HG03060 (cell line): ENCODE measurements around the gene LRRC38.

Experiments used
- ATAC-seq: cut with Tn5 transposase; IDR thresholded peaks from one replicate; pipeline ENCODE4 v1.9.1; 2021; ENCODE audit warnings: low read depth, moderate number of reproducible peaks; ENCODE audit not compliant: unreplicated experiment

The LRRC38 gene

DNA sequence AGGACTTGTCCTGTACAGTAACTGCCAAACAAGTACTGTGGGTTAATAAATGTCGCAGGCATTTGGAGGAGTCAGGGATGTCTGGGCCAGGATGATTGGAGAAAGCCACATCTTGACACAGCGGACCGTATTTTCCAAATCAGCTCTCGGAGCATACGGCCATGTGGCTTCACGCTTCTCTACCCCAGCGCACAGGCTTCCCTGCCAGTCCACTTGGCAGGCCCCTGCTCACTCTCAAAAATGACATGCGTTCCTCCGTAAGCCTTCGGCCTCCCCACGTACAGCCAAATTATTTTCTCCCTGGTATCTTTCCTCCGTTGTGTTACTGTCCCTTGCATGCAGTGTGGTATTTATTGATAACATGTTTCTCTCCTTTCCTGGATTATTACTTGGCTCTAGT, 7.2 kb upstream of the LRRC38 start:
- no peak for ATAC-seq

DNA sequence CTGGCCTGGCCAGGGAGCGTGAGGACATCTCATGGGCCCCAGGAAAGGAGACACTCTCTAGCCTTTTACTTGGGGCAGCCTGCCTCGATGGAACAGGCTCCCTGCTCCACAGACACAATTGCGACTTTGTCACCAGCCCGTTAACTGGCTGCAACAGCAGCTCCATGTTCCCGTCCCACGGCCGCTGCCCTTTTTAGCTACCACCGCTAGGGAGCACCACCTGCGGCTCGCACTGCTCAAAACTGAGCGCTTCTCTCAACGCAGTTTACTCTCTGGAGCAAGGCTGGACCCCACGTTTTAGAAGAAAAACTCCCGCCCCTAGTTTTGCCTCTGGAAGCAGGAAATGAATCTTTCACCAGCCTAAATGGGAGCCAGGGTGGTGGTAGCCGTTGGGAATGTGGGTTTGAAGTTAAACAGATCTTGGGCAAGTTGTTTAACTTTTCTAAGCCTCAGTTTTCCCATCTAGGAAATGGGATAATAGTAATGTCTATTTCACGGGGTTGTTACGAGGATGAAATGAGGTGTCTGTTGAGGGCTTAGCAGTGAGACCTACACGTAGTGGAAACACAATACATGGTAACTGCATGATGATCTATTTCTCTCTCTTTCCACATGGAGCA, 3.5 kb upstream of the LRRC38 start:
- ATAC-seq, result no peak

DNA sequence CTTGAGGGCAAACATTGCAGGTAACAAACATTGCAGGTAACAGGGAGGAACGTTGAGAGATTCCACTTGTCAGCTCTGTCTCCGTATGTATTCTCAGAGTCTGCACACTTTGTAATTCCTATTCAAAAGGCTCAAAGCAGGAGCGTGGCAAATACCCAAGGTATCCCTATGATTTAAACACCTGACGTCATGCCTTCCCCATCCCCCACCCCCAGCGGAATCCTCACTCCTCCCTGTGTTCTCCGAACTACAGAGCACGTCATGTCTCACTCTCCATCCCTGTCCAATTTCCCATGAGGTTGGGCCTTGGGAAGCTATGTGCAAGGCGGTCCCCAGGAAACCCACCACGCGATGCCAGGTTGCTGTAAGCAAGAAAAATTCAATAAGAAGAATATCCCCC, 2.8 kb upstream of the LRRC38 start:
- no peak for ATAC-seq

DNA sequence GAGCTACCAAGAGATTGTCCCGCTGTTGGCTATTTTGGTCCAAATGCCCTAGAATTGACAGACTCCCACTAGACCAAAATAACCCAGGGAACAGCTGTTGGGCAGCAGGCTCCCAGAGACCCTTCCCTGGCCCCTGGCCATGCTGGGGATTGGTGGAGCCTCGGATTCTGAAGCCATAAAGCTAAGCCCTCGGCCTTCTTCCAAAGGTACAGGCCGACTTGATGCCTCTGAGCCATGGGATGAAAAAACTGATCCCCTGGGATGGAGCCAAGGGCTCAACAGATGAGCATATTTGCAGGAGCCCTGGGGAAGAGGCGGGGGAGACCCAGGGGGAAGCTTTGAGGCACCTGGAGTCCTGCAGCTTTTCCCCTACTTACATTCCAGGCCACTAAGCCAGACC, 1.0 kb upstream of the LRRC38 start:
- ATAC-seq, result no peak

DNA sequence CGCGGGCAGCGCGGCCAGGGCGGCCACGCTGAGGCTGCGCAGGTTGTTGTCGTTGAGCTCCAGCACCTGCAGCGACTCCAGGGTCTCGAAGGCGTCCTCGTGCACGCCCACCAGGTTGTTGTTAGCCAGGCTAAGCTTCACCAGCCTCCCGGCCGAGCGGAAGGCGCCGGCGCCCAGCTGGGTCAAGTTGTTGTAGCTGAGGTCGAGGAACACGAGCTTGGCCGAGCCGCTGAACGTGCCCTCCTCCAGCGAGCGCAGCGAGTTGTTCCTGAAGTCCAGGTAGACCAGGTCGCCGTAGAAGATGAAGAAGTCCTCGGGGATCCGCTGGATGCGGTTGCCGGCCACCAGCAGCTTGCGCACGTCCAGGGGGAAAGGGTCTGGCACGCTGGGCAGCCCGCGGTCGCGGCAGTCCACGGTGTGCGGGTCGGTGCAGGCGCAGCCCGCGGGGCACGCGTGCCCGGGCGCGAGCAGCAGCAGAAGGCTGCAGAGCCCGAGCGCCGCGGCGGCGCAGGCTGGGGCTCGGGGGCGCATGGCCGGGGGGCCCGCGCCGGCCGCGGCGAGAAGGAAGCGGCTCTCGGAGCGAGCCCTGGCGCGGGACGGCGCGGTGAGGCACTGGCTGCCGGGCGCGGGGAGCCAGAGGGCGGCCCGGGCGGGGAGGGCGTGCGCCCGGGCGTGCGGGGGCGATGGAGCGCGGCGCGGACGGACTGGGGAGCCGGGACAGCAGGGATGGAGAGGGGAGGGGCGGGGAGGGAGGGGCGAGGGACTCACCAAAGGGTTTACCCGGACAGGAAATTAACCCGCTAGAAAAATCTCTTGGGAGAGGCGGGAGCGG, 524 bp downstream of the LRRC38 start:
- no peak for ATAC-seq

DNA sequence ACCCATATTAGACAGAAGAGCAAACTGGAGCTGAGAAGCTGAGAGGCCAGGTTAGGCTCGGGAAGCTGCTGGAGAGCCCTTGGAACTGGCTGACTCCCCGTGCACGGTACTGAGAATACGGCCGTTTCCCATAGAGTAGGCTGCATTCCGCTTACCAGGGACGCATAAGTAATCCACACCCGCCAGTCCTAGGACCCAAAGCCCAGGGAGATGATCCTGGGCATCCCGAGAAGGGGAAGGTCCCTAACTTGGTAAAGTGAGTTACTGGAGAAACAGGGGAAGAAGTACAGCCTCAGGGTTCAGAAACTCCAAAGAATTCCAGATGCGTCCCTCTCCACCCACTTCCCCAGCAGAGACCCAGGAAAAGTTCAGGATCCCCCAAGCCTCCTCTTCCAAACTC, 1.3 kb downstream of the LRRC38 start:
- no peak for ATAC-seq

DNA sequence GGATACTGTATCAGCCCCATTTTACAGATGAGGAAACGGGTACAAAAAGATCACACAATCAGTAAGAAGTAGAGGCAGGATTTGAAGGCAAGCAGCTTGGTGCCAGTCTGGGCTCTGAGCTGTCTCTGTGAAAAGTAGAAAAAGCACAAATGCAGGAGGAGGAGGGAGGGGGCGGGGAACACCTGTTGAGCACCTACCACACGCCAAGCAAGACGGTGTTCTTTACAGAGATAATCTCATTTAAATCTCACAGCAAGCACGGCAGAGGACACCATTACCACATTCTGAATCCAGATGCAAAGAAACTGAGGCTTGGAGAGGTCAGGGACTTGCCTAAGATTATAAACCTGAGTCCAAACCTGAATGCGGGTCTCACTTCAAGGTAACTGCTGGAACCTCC, 3.3 kb downstream of the LRRC38 start:
- no peak for ATAC-seq

DNA sequence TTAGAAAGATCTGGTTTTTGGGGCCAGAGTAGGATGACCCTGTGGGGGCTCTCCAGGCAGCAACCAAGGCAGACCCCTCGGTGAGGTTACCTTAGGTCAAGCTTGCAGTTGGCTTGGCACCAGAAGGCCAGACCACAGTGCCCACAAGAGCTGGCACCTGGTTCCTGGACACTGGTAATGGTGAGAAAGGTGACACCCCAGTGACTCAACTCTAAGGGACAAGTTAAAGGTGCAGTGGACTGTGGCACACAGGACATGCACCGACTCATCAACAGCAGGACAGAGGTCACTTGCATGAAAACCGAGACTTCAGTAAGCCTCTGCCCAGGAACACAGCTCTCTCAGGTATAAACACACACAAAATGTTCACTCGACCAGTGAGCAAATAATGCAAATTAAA, 6.7 kb downstream of the LRRC38 start:
- no peak for ATAC-seq

DNA sequence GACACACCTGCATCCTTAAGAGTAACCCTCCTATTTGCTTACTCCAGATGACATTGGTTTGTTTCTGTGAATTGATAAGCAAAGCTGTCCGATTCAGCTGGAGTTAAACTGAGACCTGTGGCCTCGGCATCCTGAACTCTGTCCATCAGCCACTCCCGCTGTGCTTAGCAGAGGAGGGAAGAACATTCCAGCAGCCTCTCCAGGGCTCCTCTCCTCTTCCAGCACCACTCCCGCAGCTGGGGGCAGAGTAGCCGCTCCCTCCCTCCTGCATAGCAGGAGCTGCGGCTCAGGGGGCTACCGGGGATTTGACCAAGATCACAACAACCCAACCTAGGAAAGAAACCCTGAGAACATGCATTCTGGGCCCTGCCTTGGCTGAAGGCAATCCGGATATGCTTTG, 8.8 kb downstream of the LRRC38 start:
- no peak for ATAC-seq

DNA sequence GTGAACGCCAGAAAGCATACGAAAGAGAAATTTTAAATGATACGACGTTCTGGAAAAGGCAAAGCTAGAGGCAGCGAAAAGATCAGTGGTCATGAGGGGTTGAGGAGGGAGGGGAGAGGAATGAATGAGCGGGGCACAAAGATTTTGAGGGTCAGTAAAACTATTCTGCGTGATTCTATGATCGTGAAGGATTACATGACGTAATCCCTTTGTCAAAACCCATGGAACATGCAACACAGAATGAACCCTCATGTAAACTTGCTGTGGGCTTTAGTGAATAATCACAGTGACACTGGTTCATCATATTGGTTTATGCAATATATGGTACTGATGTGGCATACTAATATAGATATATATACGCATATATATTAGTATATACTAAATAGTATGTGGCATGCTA, 13.0 kb downstream of the LRRC38 start:
- ATAC-seq, result no peak

DNA sequence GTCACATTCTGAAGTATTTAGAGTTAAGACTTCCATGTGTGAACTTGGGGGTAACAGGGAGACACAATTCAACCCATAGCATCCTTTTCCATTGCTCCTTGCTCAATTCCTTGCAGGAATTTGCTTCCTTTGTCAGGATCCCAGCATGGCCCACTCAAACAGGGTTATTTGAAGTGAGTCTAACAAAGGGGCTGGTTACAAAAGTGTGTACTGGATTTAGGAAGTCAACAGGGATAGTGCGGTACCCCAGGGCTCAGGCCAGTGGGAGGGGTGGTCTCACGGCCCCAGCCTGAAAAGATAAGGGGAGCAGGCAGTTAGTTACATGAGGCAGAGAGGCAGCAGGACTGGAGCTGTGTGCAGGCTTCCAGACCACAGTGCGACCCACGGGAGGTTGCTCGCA, 14.4 kb downstream of the LRRC38 start:
- no peak for ATAC-seq

DNA sequence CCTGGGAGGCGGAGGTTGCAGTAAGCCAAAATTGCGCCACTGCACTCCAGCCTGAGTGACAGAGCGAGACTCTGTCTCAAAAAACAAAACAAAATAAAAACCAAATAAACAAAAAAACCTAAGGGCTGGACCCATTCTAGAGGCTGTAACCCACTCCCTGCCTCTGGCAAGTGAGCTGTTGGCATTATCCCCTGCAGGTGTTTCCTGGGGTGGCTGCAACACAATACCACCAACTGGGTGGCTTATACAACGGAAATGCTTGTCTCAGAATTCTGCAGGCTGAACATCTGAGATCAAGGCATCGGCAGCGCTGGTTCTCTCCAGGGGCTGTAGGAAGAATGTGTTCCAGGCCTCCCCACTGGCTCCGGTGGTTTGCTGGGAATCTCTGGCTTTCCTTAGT, 15.2 kb downstream of the LRRC38 start:
- no peak for ATAC-seq

DNA sequence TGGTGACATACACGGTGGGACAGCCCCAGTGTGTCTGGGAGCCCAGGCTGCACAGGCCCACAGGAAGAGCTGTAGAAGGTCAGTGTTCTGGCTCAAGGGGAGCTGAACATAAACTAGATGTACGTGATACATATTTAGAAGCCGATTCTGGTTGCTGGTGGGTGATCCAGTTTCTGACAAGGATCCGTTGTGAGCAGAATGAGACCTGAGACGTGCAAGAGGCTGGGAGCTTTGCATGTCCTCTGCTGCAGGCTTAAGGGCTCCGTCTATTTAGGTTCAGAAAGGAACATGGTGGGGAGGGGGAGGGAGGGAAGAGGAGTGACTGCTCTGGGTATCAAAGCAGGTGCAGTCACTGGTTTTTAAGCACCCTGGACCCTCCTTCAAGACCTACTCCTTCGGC, 18.6 kb downstream of the LRRC38 start:
- no peak for ATAC-seq

DNA sequence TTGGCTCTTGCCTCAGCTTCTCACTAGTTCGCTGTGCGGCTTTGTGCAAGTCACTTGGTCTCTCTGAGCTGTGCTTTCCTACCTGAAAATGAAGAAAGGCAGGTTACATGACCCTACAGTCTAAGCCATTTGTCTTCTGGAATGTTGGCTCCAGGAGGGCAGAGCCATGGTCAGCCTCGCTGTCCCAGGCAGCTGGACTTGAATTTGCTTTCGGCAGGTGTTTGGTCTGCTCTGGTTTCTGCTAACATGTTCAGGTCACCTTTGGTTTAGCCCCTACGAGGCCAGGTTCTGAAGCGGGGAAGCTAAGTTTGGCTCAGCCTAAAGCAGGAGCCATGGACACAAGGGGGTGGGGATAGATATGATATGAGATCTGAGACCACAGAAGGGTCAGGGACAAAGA, 19.1 kb downstream of the LRRC38 start:
- ATAC-seq, result no peak

DNA sequence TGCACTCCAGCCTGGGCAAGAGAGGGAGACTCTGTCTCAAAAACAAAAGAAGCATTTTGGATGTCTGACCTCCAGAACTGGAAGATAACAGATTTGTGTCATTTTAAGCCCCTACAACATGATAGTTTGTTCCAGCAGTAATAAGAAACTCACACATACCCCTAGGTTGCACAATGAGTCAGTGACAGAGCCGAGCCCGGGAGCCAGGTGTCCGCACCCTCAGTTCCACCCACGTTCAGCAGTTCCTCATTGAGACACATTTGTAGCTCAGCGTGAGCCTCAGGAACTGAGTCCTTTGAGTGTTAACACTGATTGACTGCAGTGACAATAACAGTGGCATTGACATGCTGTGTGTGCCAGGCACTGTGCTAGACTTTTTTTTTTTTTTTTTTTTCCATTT, 19.8 kb downstream of the LRRC38 start:
- ATAC-seq, result peak; percentile 82

DNA sequence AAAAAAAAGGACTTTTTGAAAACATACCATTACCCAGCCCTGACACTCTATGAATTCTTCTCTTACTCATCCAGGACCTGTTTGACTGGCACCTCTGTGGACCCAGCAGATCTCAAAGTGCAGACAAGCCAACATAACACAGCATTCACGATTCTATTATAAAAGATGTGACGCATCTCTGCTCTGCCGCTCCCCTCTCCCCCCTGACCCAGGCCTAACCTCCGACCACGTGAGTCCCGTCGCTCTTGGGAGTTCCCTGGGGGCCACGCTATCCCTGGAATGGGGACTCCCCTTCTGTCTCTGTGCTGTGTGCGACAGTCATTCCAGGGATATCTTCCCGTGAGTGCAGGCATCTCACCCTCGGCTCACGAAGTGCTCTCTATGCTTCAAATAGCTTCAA, 21.1 kb downstream of the LRRC38 start:
- no peak for ATAC-seq

DNA sequence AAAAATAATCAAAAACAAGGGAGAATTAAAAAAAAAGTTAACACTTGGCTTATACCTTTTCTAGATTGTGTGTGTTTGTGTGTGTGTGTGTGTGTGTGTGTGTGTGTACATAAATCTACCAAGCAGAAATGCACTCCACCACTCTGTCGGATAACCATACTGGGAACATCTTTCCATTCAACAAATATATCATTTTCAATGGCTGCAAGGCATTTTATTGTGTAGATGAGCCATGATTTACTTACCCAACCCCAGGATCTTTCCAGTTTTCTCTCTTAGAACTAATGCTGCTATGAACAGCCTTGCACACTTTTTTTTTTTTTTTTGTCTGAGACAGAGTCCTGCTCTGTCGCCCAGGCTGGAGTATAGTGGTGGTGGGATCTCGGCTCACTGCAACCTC, 25.8 kb downstream of the LRRC38 start:
- ATAC-seq, result no peak

DNA sequence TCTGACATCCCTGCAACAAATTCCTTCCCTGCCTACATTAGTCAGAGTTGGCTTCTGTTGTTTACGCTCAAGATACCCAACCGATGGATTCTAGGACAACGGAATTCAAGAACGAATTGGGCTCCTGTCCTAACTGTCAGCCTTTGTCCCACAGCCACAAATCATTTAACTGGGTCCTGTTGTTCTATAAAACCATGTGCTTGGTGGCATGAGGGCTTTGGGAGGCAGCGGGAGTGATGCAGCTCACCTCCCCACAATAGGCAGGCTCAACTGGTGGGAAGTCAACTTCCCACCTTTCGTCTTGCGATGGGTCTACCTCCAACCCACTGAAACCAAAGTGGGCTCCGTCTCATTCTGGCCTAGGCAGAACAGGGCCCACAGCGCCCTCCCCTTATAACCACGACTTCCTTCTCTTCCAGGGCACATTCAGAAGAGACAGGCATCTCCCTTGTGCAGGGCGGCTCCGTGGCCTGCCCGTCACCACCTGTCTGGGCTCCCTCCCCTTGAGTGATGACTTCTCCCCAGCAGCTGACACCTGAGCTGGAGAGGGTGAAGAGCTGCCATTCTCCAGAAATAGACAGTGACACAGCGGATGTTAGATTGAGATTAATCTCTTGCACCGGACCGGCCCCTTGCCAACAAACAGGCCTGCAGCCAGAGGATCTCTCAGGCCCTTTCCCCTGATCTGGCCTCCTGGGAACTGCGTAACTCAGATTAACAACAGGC, 26.5 kb downstream of the LRRC38 start:
- ATAC-seq, result no peak

DNA sequence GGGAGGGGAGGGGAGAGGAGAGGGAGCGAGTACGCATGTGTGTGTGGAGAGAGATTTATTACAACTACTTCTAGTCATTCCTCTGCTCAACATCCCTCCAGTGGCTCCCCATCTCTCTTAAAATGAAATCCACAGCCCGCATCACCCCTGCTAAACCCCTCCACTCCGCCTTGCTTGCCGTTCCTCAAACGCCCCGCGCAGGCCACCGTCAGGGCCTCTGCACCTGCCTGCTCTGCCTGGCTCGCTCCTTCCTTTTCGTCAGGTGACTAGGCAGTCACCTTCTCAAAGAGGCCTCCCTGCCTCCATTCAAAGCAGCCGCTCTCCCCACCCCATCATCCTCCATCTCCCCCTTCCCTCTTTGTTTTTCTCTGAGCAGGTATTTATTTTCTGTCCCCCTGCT, 29.9 kb downstream of the LRRC38 start:
- ATAC-seq, result no peak

DNA sequence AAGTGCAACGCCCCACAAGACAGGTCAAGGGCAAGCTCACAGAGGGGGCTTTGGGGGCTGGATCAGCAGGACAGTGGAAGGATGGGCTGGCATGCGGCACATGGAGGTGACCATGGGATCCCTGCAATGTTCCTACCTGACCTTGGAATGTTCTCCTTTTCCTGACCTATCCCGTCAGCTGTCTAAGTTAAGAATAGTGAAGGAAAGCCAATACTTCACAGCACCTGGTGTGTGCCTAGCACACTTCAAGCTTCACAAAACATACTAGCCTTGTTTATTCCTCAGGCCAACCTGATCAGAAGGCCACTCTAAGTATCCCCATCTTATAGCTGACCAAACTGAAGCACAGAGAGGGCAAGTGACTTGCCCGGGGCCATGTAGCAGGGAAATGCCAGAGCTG, 31.2 kb downstream of the LRRC38 start:
- no peak for ATAC-seq

DNA sequence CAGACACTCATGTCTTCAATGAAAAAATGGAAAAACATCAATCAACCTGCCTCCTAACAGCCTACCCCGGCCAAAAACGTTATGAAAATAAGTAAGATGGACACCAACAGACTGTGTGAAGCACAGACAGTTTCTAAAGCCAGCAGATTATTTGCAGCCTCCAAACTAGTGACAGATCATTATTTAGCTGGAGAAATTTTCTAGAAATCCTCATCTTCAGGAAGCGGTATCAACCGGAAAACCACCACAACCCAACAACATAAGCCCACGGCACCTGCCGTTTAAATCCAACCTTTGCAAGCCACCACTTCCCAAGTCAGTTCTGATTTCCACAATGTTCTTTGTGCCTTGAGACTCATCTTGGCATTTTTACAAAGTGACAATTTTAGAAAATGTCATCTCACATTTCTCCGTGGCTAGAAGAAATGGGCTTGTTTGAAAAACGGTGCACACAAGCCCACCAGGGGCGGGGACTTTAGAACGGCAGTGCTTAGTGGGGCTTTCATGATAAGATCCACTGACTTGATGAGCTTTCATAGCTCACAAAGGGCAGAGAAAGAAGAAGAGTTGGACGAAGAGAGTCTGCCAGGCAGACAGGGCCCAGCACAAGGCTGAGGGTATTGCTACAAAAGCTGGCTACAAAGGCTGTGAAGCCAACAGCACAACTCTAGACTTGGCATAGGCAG, 34.5 kb downstream of the LRRC38 start:
- ATAC-seq, result no peak
